ENCODE data around the gene CADM1. TPM values are rescaled to one million over a fixed set of nuclear protein-coding genes. Genes with fewer than 3 reads are reported as not detected.

Gene CADM1
- total and polyA plus RNA-seq, 9 of the 15 experiments (the other 6 are each of a cell fraction or from before 2014, with no cell fraction given) = 0.42 TPM; not detected in 8

GRCh38 chr11:115314330-115314920 lies 189.8 kb downstream of the CADM1 start:
- 0% methylated on average over 3 of the region's 3 CpGs for WGBS (ENCODE audit: insufficient coverage, low coverage, missing lambda C conversion rate)
- no peak overlapping the region for H3K4me2 ChIP-seq (ENCODE audit: insufficient read depth, low read length)
- intact Hi-C loops (cut with micrococcal nuclease) = no loop called here
- no TSS peak for BruUV-seq (replicated peaks)
- DNase-seq (ENCODE audit: extremely low read depth in 1 of 4, low spot score in 3 of 4) = no peak
- ChIA-PET POLR2A (interaction anchor here (0.6 kb wide), 1 partner anchor 606 kb away, joined by 3 read pairs; no protein-coding TSS in a partner anchor), CTCF (ENCODE audit: low intra/inter-chr PET ratio) (no interaction called here)
- no peak for ATAC-seq
- H3K27me3 ChIP-seq (ENCODE audit: control insufficient read depth in 2 of 2, insufficient read depth in 2 of 2, low read length in 2 of 2) = no peaks in the 10 kb centered on the region
- no peak for FAIRE-seq
- no peak overlapping the region for H3K9ac ChIP-seq (ENCODE audit: insufficient read depth in 1 of 2, low read depth in 2 of 2, low read length in 2 of 2)
- no peak overlapping the region for H3K4me3 ChIP-seq
- H2AFZ ChIP-seq (ENCODE audit: low read depth, low read length) = no peak overlapping the region
- no peaks in the 10 kb centered on the region for H3K79me2 ChIP-seq (ENCODE audit: control insufficient read depth, insufficient read depth, low read length)
- H3K9me3 ChIP-seq (replicated peaks; ENCODE audit: control insufficient read depth, insufficient read depth, low read depth, low read length) = no peaks in the 10 kb centered on the region
- no peaks in the 10 kb centered on the region for H3K36me3 ChIP-seq (ENCODE audit: control insufficient read depth, insufficient read depth, low read length)
- H3K27ac ChIP-seq (ENCODE audit: extremely low read depth, low read depth, low read length) = no peak overlapping the region
- no peaks in the 10 kb centered on the region for H4K20me1 ChIP-seq (replicated peaks; ENCODE audit: control insufficient read depth, insufficient read depth, low read length)
- no peaks in the 10 kb centered on the region for H3K9me1 ChIP-seq (ENCODE audit: control insufficient read depth, insufficient read depth, low read length)
- in situ Hi-C loops (cut with MboI) = no loop called here
- H3K4me1 ChIP-seq (replicated peaks in 1 of 2; ENCODE audit: control insufficient read depth in 2 of 2, insufficient read depth in 2 of 2, low read length in 2 of 2) = no peaks in the 10 kb centered on the region
- TF ChIP-seq CHCHD3 (CRISPR knock-in tag; IDR thresholded peaks at IDR 0.05) = no peak
- no peak for TF ChIP-seq ETS2 (tag; IDR thresholded peaks at IDR 0.05; ENCODE audit: borderline replicate concordance, poor library complexity, severe bottlenecking)
- TF ChIP-seq, protein P1, sequence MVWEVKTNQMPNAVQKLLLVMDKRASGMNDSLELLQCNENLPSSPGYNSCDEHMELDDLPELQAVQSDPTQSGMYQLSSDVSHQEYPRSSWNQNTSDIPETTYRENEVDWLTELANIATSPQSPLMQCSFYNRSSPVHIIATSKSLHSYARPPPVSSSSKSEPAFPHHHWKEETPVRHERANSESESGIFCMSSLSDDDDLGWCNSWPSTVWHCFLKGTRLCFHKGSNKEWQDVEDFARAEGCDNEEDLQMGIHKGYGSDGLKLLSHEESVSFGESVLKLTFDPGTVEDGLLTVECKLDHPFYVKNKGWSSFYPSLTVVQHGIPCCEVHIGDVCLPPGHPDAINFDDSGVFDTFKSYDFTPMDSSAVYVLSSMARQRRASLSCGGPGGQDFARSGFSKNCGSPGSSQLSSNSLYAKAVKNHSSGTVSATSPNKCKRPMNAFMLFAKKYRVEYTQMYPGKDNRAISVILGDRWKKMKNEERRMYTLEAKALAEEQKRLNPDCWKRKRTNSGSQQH (CRISPR knock-in tag; IDR thresholded peaks at IDR 0.05) = no peak
- TF ChIP-seq, protein P2, sequence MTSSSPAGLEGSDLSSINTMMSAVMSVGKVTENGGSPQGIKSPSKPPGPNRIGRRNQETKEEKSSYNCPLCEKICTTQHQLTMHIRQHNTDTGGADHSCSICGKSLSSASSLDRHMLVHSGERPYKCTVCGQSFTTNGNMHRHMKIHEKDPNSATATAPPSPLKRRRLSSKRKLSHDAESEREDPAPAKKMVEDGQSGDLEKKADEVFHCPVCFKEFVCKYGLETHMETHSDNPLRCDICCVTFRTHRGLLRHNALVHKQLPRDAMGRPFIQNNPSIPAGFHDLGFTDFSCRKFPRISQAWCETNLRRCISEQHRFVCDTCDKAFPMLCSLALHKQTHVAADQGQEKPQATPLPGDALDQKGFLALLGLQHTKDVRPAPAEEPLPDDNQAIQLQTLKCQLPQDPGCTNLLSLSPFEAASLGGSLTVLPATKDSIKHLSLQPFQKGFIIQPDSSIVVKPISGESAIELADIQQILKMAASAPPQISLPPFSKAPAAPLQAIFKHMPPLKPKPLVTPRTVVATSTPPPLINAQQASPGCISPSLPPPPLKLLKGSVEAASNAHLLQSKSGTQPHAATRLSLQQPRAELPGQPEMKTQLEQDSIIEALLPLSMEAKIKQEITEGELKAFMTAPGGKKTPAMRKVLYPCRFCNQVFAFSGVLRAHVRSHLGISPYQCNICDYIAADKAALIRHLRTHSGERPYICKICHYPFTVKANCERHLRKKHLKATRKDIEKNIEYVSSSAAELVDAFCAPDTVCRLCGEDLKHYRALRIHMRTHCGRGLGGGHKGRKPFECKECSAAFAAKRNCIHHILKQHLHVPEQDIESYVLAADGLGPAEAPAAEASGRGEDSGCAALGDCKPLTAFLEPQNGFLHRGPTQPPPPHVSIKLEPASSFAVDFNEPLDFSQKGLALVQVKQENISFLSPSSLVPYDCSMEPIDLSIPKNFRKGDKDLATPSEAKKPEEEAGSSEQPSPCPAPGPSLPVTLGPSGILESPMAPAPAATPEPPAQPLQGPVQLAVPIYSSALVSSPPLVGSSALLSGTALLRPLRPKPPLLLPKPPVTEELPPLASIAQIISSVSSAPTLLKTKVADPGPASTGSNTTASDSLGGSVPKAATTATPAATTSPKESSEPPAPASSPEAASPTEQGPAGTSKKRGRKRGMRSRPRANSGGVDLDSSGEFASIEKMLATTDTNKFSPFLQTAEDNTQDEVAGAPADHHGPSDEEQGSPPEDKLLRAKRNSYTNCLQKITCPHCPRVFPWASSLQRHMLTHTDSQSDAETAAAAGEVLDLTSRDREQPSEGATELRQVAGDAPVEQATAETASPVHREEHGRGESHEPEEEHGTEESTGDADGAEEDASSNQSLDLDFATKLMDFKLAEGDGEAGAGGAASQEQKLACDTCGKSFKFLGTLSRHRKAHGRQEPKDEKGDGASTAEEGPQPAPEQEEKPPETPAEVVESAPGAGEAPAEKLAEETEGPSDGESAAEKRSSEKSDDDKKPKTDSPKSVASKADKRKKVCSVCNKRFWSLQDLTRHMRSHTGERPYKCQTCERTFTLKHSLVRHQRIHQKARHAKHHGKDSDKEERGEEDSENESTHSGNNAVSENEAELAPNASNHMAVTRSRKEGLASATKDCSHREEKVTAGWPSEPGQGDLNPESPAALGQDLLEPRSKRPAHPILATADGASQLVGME (CRISPR knock-in tag; IDR thresholded peaks at IDR 0.05) = no peak
- TF ChIP-seq ZNF79 (CRISPR knock-in tag; IDR thresholded peaks at IDR 0.05; ENCODE audit: low read depth) = no peak

Measured in K562 (cell line).